GM23338 (cell line): ENCODE results near the gene OSTC. TPM values are rescaled to one million over a fixed set of nuclear protein-coding genes. Genes with fewer than 3 reads are reported as not detected.

ENCODE experiments used
- ATAC-seq: fragments of 200-7000 bp; cut with Tn5 transposase; 3 replicates; pipeline ENCODE4 v1.9.1; 2020
- DNase-seq: peaks from one replicate; pipeline ENCODE4 v3.0.0-alpha.2; 2015; ENCODE audit warnings: low spot score
- H2AFZ ChIP-seq: fragments of 200-600 bp; sonication (generic); 2 replicates; pipeline ENCODE4 v1.8.0; 2016; ENCODE audit warnings: antibody characterized with exemption, mild to moderate bottlenecking, moderate library complexity
- H3F3A ChIP-seq: fragments of 200-600 bp; sonication (generic); replicated peaks from 2 replicates; pipeline ENCODE4 v1.8.0; 2017; ENCODE audit warnings: antibody characterized with exemption, mixed run types, low read depth
- H3K27ac ChIP-seq: fragments of 200-600 bp; sonication (generic); 2 replicates; pipeline ENCODE4 v1.6.1; 2016; ENCODE audit warnings: low read depth
- H3K27me3 ChIP-seq: fragments of 200-600 bp; sonication (generic); 2 replicates; pipeline ENCODE4 v1.8.0; 2016; ENCODE audit warnings: mild to moderate bottlenecking, mixed run types, moderate library complexity; ENCODE audit not compliant: insufficient read depth
- H3K36me3 ChIP-seq: fragments of 200-600 bp; sonication (generic); 2 replicates; pipeline ENCODE4 v1.8.0; 2016; ENCODE audit warnings: mild to moderate bottlenecking; ENCODE audit not compliant: insufficient read depth
- H3K4me1 ChIP-seq: fragments of 200-600 bp; sonication (generic); 2 replicates; pipeline ENCODE4 v1.8.0; 2016; ENCODE audit warnings: mild to moderate bottlenecking, moderate library complexity; ENCODE audit not compliant: insufficient read depth
- H3K4me2 ChIP-seq: fragments of 200-600 bp; sonication (generic); 2 replicates; pipeline ENCODE4 v1.7.1; 2017; ENCODE audit warnings: mixed run types
- H3K4me3 ChIP-seq: fragments of 200-600 bp; sonication (generic); 2 replicates; pipeline ENCODE4 v1.6.1; 2016; ENCODE audit warnings: mixed run types
- H3K79me2 ChIP-seq: fragments of 200-600 bp; sonication (generic); replicated peaks from 2 replicates; pipeline ENCODE4 v1.8.0; 2017; ENCODE audit warnings: mild to moderate bottlenecking; ENCODE audit not compliant: insufficient read depth
- H3K9me2 ChIP-seq: fragments of 200-600 bp; sonication (generic); 2 replicates; pipeline ENCODE4 v1.8.0; 2017; ENCODE audit not compliant: insufficient read depth
- H4K20me1 ChIP-seq: fragments of 200-600 bp; sonication (generic); replicated peaks from 2 replicates; pipeline ENCODE4 v1.8.0; 2017; ENCODE audit warnings: mild to moderate bottlenecking; ENCODE audit not compliant: insufficient read depth
- H3K27ac Mint-ChIP-seq: 2 replicates; pipeline ENCODE4 v1.8.0; 2020; ENCODE audit warnings: inconsistent platforms, mild to moderate bottlenecking, moderate library complexity, mixed read lengths
- H3K27me3 Mint-ChIP-seq: 3 replicates; pipeline ENCODE4 v1.8.0; 2022; ENCODE audit warnings: low read depth, mild to moderate bottlenecking, moderate library complexity, mixed read lengths, inconsistent platforms; ENCODE audit not compliant: insufficient read depth, poor library complexity
- H3K36me3 Mint-ChIP-seq: 3 replicates; pipeline ENCODE4 v1.8.0; 2021; ENCODE audit warnings: low read depth, mild to moderate bottlenecking, inconsistent platforms, moderate library complexity, mixed read lengths
- H3K4me1 Mint-ChIP-seq: 3 replicates; pipeline ENCODE4 v1.8.0; 2020; ENCODE audit warnings: mild to moderate bottlenecking, inconsistent platforms, mixed read lengths
- H3K4me3 Mint-ChIP-seq: 3 replicates; pipeline ENCODE4 v1.8.0; 2021; ENCODE audit warnings: moderate library complexity, mild to moderate bottlenecking, inconsistent platforms, mixed read lengths
- H3K9me3 Mint-ChIP-seq: 3 replicates; pipeline ENCODE4 v1.8.0; 2020; ENCODE audit warnings: moderate library complexity, mild to moderate bottlenecking, inconsistent platforms, mixed read lengths
- CREB1 ChIP-seq: fragments of 250-450 bp; sonication (Bioruptor Pico); IDR thresholded peaks from 2 replicates; pipeline ENCODE4 v1.5.0; 2020; ENCODE audit warnings: low read depth, mild to moderate bottlenecking, moderate library complexity
- CTCF ChIP-seq, 2 experiments: fragments of 200-600 bp in 1 of 2; sonication (generic) in 1 of 2; conservative IDR thresholded peaks; 2 replicates each; pipeline versions ENCODE4 v1.5.1 to v1.6.1; 2016 to 2017; ENCODE audit warnings: antibody characterized with exemption in 2 of 2, low read depth in 2 of 2, mild to moderate bottlenecking in 2 of 2, moderate library complexity in 1 of 2
- EZH2phosphoT487 ChIP-seq: fragments of 200-600 bp; sonication (generic); IDR thresholded peaks from one replicate; pipeline ENCODE4 v1.8.1; 2018; ENCODE audit warnings: antibody characterized with exemption; ENCODE audit not compliant: unreplicated experiment
- JUNB ChIP-seq: IDR thresholded peaks from one replicate; pipeline ENCODE4 v1.6.1; 2016; ENCODE audit warnings: antibody characterized with exemption; ENCODE audit not compliant: unreplicated experiment
- STAT1 ChIP-seq: IDR thresholded peaks from one replicate; pipeline ENCODE4 v1.6.1; 2016; ENCODE audit warnings: antibody characterized with exemption; ENCODE audit not compliant: unreplicated experiment
- ZNF331 ChIP-seq: fragments of 250-450 bp; sonication (Bioruptor Pico); IDR thresholded peaks from 2 replicates; pipeline ENCODE4 v1.5.0; 2020; ENCODE audit warnings: low read depth, mild to moderate bottlenecking, moderate library complexity
- ZNF462 ChIP-seq: fragments of 250-450 bp; sonication (Bioruptor Pico); IDR thresholded peaks from 2 replicates; pipeline ENCODE4 v1.5.0; 2020; ENCODE audit warnings: mild to moderate bottlenecking, moderate library complexity
- polyA plus RNA-seq: library from polyadenylated mRNA; unstranded; fragments of >200 nt; fragmentation: Nextera tagmentation; extraction: Ambion mirVana; gene quantifications from 2 replicates; pipeline ENCODE4 v1.2.1, GENCODE V29; 2016
- total RNA-seq: library from RNA; depleted of rRNA; stranded (reverse); fragments of >200 nt; shearing (Covaris generic); gene quantifications from 2 replicates; pipeline ENCODE4 v1.2.3, GENCODE V29; 2014

Gene OSTC
- total and polyA plus RNA-seq, 2 experiments from 2014 or later = 142 to 311 TPM

- no peak for TF ChIP-seq CREB1 (CRISPR knock-in tag)
- TF ChIP-seq JUNB = no peak
- no peak for TF ChIP-seq STAT1
- no peak for TF ChIP-seq ZNF462
These were observed 45.8 kb downstream of the OSTC start (continued) for GRCh38 chr4:108696160-108696559.

- no peaks in the 10 kb centered on the region for H3K36me3 ChIP-seq
- TF ChIP-seq ZNF462 (no peak), CTCF (conservative IDR thresholded peaks at IDR 0.05; ENCODE audit: low read depth in 2 of 2) (no peak), STAT1 (no peak), ZNF331 (CRISPR knock-in tag) (no peak), EZH2phosphoT487 (no peak), CREB1 (CRISPR knock-in tag) (no peak)
These were observed 49.8 kb downstream of the OSTC start for GRCh38 chr4:108700081-108700757.

More at GRCh38 chr4:108700081-108700757, 49.8 kb downstream of the OSTC start:
- Histone ChIP-seq H3K79me2 (no peaks in the 10 kb centered on the region), H3K27ac (no peak overlapping the region), H3K27me3 (no peaks in the 10 kb centered on the region), H3K4me2 (no peak overlapping the region), H3K9me2 (no peaks in the 10 kb centered on the region), H2AFZ (no peak overlapping the region), H4K20me1 (no peaks in the 10 kb centered on the region), H3K4me3 (no peak overlapping the region), H3F3A (no peaks in the 10 kb centered on the region), H3K4me1 (0 out of 2 replicates have a peak, but pooled peaks cover 10% of the 10 kb centered on the region)
- Mint-ChIP-seq H3K36me3 (no peaks in the 10 kb centered on the region), H3K9me3 (no peaks in the 10 kb centered on the region), H3K27ac (no peak overlapping the region), H3K4me1 (no peaks in the 10 kb centered on the region), H3K27me3 (no peaks in the 10 kb centered on the region), H3K4me3 (no peak overlapping the region)
- ATAC-seq (no peak), DNase-seq (no peak)
